HL-60 (cell line): ENCODE measurements around the gene BANF2.

Experiments used
- DNase-seq, 2 experiments: peaks; one replicate each; pipeline ENCODE4 v3.0.0-alpha.2; 2010 to 2020; ENCODE audit warnings: low read depth in 1 of 2, low spot score in 1 of 2
- H3K27ac ChIP-seq: fragments of 250-450 bp; sonication (Bioruptor Pico); replicated peaks from 2 replicates; pipeline ENCODE4 v1.5.1; 2020; ENCODE audit warnings: mild to moderate bottlenecking, moderate library complexity
- H3K27me3 ChIP-seq: fragments of 250-450 bp; sonication (Bioruptor Pico); 2 replicates; pipeline ENCODE4 v1.5.1; 2021; ENCODE audit warnings: mild to moderate bottlenecking, moderate library complexity; ENCODE audit not compliant: insufficient read depth, poor library complexity, severe bottlenecking
- H3K4me3 ChIP-seq: replicated peaks from 2 replicates; pipeline ENCODE4 v1.5.1; 2011; ENCODE audit warnings: mild to moderate bottlenecking, control low read depth, low read length; ENCODE audit not compliant: insufficient read depth
- CTCF ChIP-seq: IDR thresholded peaks from one replicate; pipeline ENCODE4 v1.5.1; 2011; ENCODE audit warnings: low read length, control low read depth, inconsistent platforms; ENCODE audit not compliant: insufficient read depth
- GABPA ChIP-seq: IDR thresholded peaks from 2 replicates; pipeline ENCODE4 v1.6.1; 2012; ENCODE audit warnings: low read depth
- POLR2AphosphoS5 ChIP-seq: IDR thresholded peaks from 2 replicates; pipeline ENCODE4 v1.6.1; 2012; ENCODE audit warnings: low read depth
- SPI1 ChIP-seq: IDR thresholded peaks from 2 replicates; pipeline ENCODE4 v1.6.1; 2012; ENCODE audit warnings: low read depth, mild to moderate bottlenecking, borderline replicate concordance
- TF ChIP-seq, protein P1 (sequence below): IDR thresholded peaks from 2 replicates; pipeline ENCODE4 v1.6.1; 2012; ENCODE audit warnings: low read depth; ENCODE audit not compliant: insufficient replicate concordance

Gene BANF2

DNA sequence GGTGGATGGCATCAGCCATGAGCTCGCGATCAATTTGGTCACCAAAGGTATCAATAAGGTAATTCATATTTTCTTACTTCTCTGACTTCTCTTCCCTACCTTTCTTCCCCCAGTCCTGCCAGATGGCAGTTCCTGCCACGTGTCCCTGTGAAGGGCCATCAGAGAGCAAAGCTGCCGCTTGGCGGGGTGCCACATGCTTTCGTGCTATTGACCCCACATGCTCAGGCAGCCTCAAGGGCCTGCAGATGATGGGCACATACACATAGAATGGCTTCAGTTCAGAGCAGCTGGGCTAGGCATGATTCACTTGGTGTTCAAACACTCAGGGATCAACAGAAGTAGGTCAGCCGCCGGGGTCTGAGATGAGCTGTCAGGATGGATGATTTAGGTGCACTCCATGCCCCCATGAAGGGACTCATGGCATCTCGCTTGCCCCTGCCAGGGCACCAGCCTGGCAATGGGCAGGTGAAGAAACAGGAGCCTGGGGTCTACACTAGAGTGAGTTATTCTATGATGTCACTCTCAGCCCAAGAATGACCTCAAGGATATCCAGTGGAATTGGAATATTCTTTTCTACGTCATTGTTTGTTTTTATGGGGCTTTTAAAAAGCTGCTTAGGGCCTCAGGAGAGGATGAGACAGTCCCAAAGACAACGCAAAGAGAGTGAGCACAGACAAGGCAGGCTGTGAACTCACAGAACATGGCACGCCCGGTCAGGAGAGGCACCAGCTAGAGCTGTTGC, 25.5 kb downstream of the BANF2 start:
- TF ChIP-seq POLR2AphosphoS5: no peak
- TF ChIP-seq, protein P1, sequence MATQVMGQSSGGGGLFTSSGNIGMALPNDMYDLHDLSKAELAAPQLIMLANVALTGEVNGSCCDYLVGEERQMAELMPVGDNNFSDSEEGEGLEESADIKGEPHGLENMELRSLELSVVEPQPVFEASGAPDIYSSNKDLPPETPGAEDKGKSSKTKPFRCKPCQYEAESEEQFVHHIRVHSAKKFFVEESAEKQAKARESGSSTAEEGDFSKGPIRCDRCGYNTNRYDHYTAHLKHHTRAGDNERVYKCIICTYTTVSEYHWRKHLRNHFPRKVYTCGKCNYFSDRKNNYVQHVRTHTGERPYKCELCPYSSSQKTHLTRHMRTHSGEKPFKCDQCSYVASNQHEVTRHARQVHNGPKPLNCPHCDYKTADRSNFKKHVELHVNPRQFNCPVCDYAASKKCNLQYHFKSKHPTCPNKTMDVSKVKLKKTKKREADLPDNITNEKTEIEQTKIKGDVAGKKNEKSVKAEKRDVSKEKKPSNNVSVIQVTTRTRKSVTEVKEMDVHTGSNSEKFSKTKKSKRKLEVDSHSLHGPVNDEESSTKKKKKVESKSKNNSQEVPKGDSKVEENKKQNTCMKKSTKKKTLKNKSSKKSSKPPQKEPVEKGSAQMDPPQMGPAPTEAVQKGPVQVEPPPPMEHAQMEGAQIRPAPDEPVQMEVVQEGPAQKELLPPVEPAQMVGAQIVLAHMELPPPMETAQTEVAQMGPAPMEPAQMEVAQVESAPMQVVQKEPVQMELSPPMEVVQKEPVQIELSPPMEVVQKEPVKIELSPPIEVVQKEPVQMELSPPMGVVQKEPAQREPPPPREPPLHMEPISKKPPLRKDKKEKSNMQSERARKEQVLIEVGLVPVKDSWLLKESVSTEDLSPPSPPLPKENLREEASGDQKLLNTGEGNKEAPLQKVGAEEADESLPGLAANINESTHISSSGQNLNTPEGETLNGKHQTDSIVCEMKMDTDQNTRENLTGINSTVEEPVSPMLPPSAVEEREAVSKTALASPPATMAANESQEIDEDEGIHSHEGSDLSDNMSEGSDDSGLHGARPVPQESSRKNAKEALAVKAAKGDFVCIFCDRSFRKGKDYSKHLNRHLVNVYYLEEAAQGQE: no peak
- no peak for TF ChIP-seq CTCF
- TF ChIP-seq SPI1: no peak
- TF ChIP-seq GABPA: no peak
- DNase-seq: no peak
- Histone ChIP-seq H3K27me3 (peaks cover 2% of the 10 kb centered on the region), H3K27ac (no peak overlapping the region), H3K4me3 (no peak overlapping the region)

DNA sequence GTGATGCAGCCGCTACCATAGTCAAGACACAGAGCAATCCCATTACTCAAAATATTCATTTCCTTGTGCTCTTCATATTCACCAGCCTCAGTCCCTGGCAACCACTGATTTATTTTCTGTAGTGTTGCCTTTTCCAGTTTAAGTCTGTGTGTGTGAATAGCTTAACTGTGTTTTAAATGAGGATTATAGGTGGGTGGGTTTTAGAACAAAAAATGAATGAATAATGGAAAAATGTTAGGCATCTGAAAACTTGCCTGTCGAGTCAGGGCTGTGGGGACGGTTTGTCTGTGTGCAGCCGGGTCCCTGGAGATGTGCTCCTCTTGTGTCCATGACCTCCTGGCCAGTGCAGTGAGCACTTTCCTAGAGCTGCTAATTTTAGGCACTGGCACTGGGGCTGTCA, 27.1 kb downstream of the BANF2 start:
- H3K4me3 ChIP-seq: no peak overlapping the region
- H3K27me3 ChIP-seq: peaks cover 2% of the 10 kb centered on the region
- DNase-seq: no peak
- TF ChIP-seq CTCF (no peak), POLR2AphosphoS5 (no peak), GABPA (no peak), SPI1 (no peak)
- TF ChIP-seq, protein P1: no peak
- no peak overlapping the region for H3K27ac ChIP-seq

GRCh38 chr20:17727351-17727750, 27.6 kb downstream of the BANF2 start:
- Histone ChIP-seq H3K27me3 (peaks cover 2% of the 10 kb centered on the region), H3K27ac (no peak overlapping the region), H3K4me3 (no peak overlapping the region)
- TF ChIP-seq GABPA (no peak), CTCF (no peak), SPI1 (no peak), POLR2AphosphoS5 (no peak)
- TF ChIP-seq, protein P1: no peak
- no peak for DNase-seq
